ENCODE results near the gene EPS8. TPM values are rescaled to one million over a fixed set of nuclear protein-coding genes. Genes with fewer than 3 reads are reported as not detected.

EPS8 gene
- total RNA-seq, 1 donor from 2014 or later: 104 TPM

GRCh38 chr12:15726027-15726877 is 62.9 kb downstream of the EPS8 start:
- intact Hi-C loops (cut with DNase I): no loop called here
- Histone ChIP-seq H3K27me3 (no peaks in the 10 kb centered on the region), H3K36me3 (no peaks in the 10 kb centered on the region), H3K27ac (peak overlapping the region; percentile 47), H3K4me1 (peaks cover 34% of the 10 kb centered on the region), H3K9me3 (no peaks in the 10 kb centered on the region), H3K4me3 (no peak overlapping the region)
- DNase-seq (ENCODE audit: extremely low spot score in 2 of 2): no peak
- no peak for TF ChIP-seq POLR2AphosphoS5 (IDR thresholded peaks at IDR 0.05; ENCODE audit: insufficient read depth in 1 of 2, low read depth in 1 of 2)
- TF ChIP-seq CTCF (IDR thresholded peaks at IDR 0.05): no peak
- TF ChIP-seq POLR2A (IDR thresholded peaks at IDR 0.05): no peak

- intact Hi-C loops (cut with DNase I): no loop called here
- no peak overlapping the region for H3K4me3 ChIP-seq
- no peak for TF ChIP-seq CTCF (IDR thresholded peaks at IDR 0.05)
- no peak for TF ChIP-seq POLR2A (IDR thresholded peaks at IDR 0.05)
- no peak for TF ChIP-seq POLR2AphosphoS5 (IDR thresholded peaks at IDR 0.05; ENCODE audit: insufficient read depth in 1 of 2, low read depth in 1 of 2)
- H3K36me3 ChIP-seq: no peaks in the 10 kb centered on the region
- H3K27me3 ChIP-seq: no peaks in the 10 kb centered on the region
- H3K27ac ChIP-seq: no peak overlapping the region
- H3K9me3 ChIP-seq: no peaks in the 10 kb centered on the region
- peaks cover 56% of the 10 kb centered on the region for H3K4me1 ChIP-seq
- no peak for DNase-seq (ENCODE audit: extremely low spot score in 2 of 2)
Measured at GRCh38 chr12:15722951-15723350, 66.2 kb downstream of the EPS8 start.

- Histone ChIP-seq H3K4me1 (peaks cover 52% of the 10 kb centered on the region), H3K36me3 (no peaks in the 10 kb centered on the region), H3K4me3 (no peak overlapping the region), H3K27ac (peak overlapping the region; percentile 35), H3K27me3 (no peaks in the 10 kb centered on the region), H3K9me3 (no peaks in the 10 kb centered on the region)
- intact Hi-C loops (cut with DNase I): no loop called here
- no peak for DNase-seq (ENCODE audit: extremely low spot score in 2 of 2)
- no peak for TF ChIP-seq CTCF (IDR thresholded peaks at IDR 0.05)
- TF ChIP-seq POLR2AphosphoS5 (IDR thresholded peaks at IDR 0.05; ENCODE audit: insufficient read depth in 1 of 2, low read depth in 1 of 2): no peak
- no peak for TF ChIP-seq POLR2A (IDR thresholded peaks at IDR 0.05)
Measured at GRCh38 chr12:15721316-15722115, 67.7 kb downstream of the EPS8 start.

GRCh38 chr12:15720295-15720694 is 68.9 kb downstream of the EPS8 start:
- DNase-seq (ENCODE audit: extremely low spot score in 2 of 2): no peak
- Histone ChIP-seq H3K4me1 (peaks cover 43% of the 10 kb centered on the region), H3K9me3 (no peaks in the 10 kb centered on the region), H3K4me3 (no peak overlapping the region), H3K27me3 (no peaks in the 10 kb centered on the region), H3K36me3 (no peaks in the 10 kb centered on the region), H3K27ac (peak overlapping the region; percentile 35)
- intact Hi-C loops (cut with DNase I): no loop called here
- TF ChIP-seq POLR2A (IDR thresholded peaks at IDR 0.05): no peak
- no peak for TF ChIP-seq CTCF (IDR thresholded peaks at IDR 0.05)
- TF ChIP-seq POLR2AphosphoS5 (IDR thresholded peaks at IDR 0.05; ENCODE audit: insufficient read depth in 1 of 2, low read depth in 1 of 2): no peak

All from vagina (tissue), 2 donors.